ENCODE measurements around the gene LCE2C. TPM values are rescaled to one million over a fixed set of nuclear protein-coding genes. Genes with fewer than 3 reads are reported as not detected.

LCE2C gene
- total RNA-seq, 1 donor from 2014 or later: not detected

DNA sequence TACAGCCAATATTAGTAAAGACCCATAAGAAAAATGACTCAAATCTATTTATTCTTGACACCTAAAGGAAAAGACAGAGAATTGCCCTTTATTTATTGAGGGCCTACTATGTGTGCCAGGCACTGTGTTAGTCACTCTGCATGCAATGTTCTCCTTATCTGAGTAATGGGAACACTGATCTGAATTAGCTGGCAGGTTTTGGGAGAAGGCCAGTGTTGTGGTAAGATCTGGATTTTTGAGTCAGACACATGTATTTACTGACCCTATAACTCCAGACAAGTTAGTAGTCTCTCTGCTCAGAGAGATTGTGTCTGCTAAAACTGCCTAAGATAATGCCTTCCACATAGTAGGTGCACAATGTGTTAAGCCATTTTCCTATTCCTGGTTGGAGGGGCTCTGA lies 50.2 kb downstream of the LCE2C start:
- no peak for DNase-seq (ENCODE audit: low read depth in 2 of 2)

Other genes starting within 250 kb of the LCE2C start
- not detected in 2 replicates for gene LCE5A, start 164.5 kb upstream of the LCE2C start, total RNA-seq
- not detected in 2 replicates for gene CRCT1, start 160.8 kb upstream of the LCE2C start, total RNA-seq
- not detected in 2 replicates for gene LCE3E, start 108.5 kb upstream of the LCE2C start, total RNA-seq
- gene LCE3D, start 94.8 kb upstream of the LCE2C start, total RNA-seq: not detected in 2 replicates
- not detected in 2 replicates for gene LCE3C, start 75.0 kb upstream of the LCE2C start, total RNA-seq
- gene LCE3B, start 61.5 kb upstream of the LCE2C start, total RNA-seq: not detected in 2 replicates
- gene LCE3A, start 52.2 kb upstream of the LCE2C start, total RNA-seq: not detected in 2 replicates
- not detected in 2 replicates for gene LCE2D, start 11.9 kb upstream of the LCE2C start, total RNA-seq
- gene LCE2B, start 10.8 kb downstream of the LCE2C start, total RNA-seq: not detected in 2 replicates
- gene LCE2A, start 23.1 kb downstream of the LCE2C start, total RNA-seq: not detected in 2 replicates
- not detected in 2 replicates for gene LCE4A, start 32.9 kb downstream of the LCE2C start, total RNA-seq
- gene KPRP, start 82.7 kb downstream of the LCE2C start, total RNA-seq: not detected in 2 replicates
- gene LCE1F, start 99.9 kb downstream of the LCE2C start, total RNA-seq: not detected in 2 replicates
- gene LCE1E, start 111.0 kb downstream of the LCE2C start, total RNA-seq: not detected in 2 replicates
- not detected in 2 replicates for gene LCE1D, start 121.4 kb downstream of the LCE2C start, total RNA-seq
- not detected in 2 replicates for gene LCE1C, start 131.4 kb downstream of the LCE2C start, total RNA-seq
- not detected in 2 replicates for gene LCE1B, start 136.7 kb downstream of the LCE2C start, total RNA-seq
- not detected in 2 replicates for gene LCE1A, start 152.2 kb downstream of the LCE2C start, total RNA-seq
- gene LCE6A, start 167.6 kb downstream of the LCE2C start, total RNA-seq: not detected in 2 replicates
- gene LCE7A, start 184.7 kb downstream of the LCE2C start, total RNA-seq: not detected in 2 replicates
- gene SMCP, start 203.0 kb downstream of the LCE2C start, total RNA-seq: not detected in 2 replicates
- not detected in 2 replicates for gene IVL, start 233.3 kb downstream of the LCE2C start, total RNA-seq